GM19452 (cell line): Measurements from ENCODE around the gene ST6GALNAC3.

Experiments
- ATAC-seq: cut with Tn5 transposase; IDR thresholded peaks from one replicate; pipeline ENCODE4 v1.9.1; 2021; ENCODE audit not compliant: unreplicated experiment

The ST6GALNAC3 gene

DNA sequence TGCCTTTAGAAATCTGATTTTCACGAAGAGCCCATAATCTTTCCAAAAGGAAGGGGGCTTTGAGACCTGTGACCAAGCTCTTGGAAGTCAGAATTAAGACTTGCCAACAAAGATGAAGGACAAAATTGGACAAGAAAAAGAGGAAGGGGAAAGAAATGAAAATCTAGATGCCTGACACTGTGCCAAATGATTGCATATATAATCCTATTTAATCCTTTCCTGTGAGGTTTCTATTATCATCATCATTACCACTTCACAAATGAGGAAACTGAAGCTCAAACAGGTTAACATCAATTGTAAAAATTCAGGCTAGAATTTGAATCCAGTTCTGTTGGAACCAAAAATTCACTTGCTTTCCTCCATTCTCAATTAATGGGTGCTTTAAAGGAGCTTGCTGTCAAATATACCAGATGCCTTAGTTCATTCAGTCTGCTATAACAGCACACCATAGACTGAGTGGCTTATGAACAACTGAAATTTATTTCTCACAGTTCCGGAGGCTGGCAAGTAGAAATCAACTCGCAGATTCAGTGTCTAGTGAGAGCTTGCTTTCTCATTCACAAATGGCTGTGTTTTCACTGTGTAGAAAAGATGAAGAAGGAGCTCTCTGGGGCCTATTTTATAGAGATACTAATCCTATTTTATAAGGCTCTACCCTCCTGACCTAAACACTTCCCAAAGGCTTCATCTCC is 595.2 kb downstream of the ST6GALNAC3 start:
- ATAC-seq: no peak

- no peak for ATAC-seq
Measured at GRCh38 chr1:76674689-76675210, 600.2 kb downstream of the ST6GALNAC3 start.

- no peak for ATAC-seq
Measured at GRCh38 chr1:76677416-76678405, 603.2 kb downstream of the ST6GALNAC3 start.

- no peak for ATAC-seq
Measured at GRCh38 chr1:76679534-76680152, 605.1 kb downstream of the ST6GALNAC3 start.

DNA sequence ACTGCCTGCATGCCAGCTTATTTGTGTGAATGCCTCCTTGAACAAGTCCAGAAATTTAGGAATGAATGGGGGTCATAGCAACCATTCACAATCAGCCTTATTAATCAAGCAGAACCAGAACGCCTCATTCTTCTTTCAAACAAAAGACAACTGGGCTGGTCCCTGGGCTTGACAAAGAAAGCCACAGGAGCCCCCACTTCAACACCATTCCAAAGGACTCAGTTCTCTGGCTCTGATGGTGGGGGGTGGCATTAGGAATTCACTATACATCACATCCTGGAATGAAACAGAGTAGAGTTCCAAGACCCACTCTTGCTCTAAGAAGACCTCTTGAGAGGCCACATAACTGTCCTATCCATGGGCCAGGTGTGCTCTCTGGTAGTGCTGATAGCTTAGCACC is 606.1 kb downstream of the ST6GALNAC3 start:
- ATAC-seq: no peak

GRCh38 chr1:76682138-76682537 is 607.6 kb downstream of the ST6GALNAC3 start:
- no peak for ATAC-seq
